Gastrocnemius medialis (tissue), 4 donors: ENCODE measurements around the gene VWA1. TPM values are rescaled to one million over a fixed set of nuclear protein-coding genes. Genes with fewer than 3 reads are reported as not detected.
"Not testable (repeated sequence)": the region's sequence is repeated elsewhere in the genome, so short reads cannot be mapped to it uniquely, and the experiment has no call there.

Experiments used
- ATAC-seq, 2 donors: fragments of 150-250 bp; one replicate each; pipeline ENCODE4 v1.9.1; 2016
- DNase-seq, 2 donors: peaks; one replicate each; pipeline ENCODE4 v3.0.0-alpha.2; 2019
- H3K27ac ChIP-seq, 4 donors: fragments of 200-600 bp; sonication (generic); 1 replicate in 1 of 4; 2 replicates in 3 of 4; pipeline ENCODE4 v1.5.1; 2016 to 2018; ENCODE audit warnings: mild to moderate bottlenecking in 2 of 4, moderate library complexity in 1 of 4
- H3K27me3 ChIP-seq, 3 donors: fragments of 200-600 bp; sonication (generic) in 2 of 3; 1 replicate in 1 of 3; 2 replicates in 2 of 3; pipeline versions ENCODE4 v1.5.1 to v1.6.0; 2016 to 2019; ENCODE audit warnings: mild to moderate bottlenecking in 1 of 3, moderate library complexity in 1 of 3
- H3K36me3 ChIP-seq, 2 donors: fragments of 200-600 bp; sonication (generic) in 1 of 2; one replicate each; pipeline ENCODE4 v1.5.1; 2017 to 2018
- H3K4me1 ChIP-seq, 2 donors: fragments of 200-600 bp; sonication (generic) in 1 of 2; one replicate each; pipeline ENCODE4 v1.5.1; 2016 to 2017; ENCODE audit warnings: mild to moderate bottlenecking in 2 of 2
- H3K4me3 ChIP-seq, 4 donors: fragments of 200-600 bp; sonication (generic) in 3 of 4; 1 replicate in 1 of 4; 2 replicates in 3 of 4; pipeline ENCODE4 v1.5.1; 2016 to 2019; ENCODE audit warnings: mild to moderate bottlenecking in 2 of 4
- H3K9me3 ChIP-seq, 3 donors: fragments of 200-600 bp; sonication (generic) in 2 of 3; 1 replicate in 1 of 3; 2 replicates in 2 of 3; pipeline ENCODE4 v1.5.1; 2016 to 2019
- CTCF ChIP-seq, 5 experiments: fragments of 450-650 bp in 3 of 5; fragments of 200-600 bp in 2 of 5; sonication (generic) in 2 of 5; IDR thresholded peaks in 4 of 5; conservative IDR thresholded peaks in 1 of 5; 1 replicate in 4 of 5; 2 replicates in 1 of 5; pipeline ENCODE4 v1.5.1; 2016 to 2019; ENCODE audit warnings: antibody characterized with exemption in 5 of 5, mild to moderate bottlenecking in 3 of 5, moderate library complexity in 3 of 5
- POLR2A ChIP-seq, 2 donors: fragments of 450-650 bp; IDR thresholded peaks; one replicate each; pipeline ENCODE4 v1.6.1; 2017; ENCODE audit warnings: antibody characterized with exemption in 2 of 2, mild to moderate bottlenecking in 2 of 2, moderate library complexity in 2 of 2
- in situ Hi-C, 4 donors: fragments of 200-750 bp; cut with MboI; loops; one replicate each; pipeline versions ENCODE4 v1.15.0 to v1.8.0; 2017; ENCODE audit warnings: low sequenced_read_pairs in 4 of 4
- intact Hi-C: fragments of 100-400 bp; cut with DNase I; formaldehyde crosslinking; loops from one replicate; pipeline ENCODE4 v1.15.1; 2023; ENCODE audit warnings: low total_unique reads
- total RNA-seq, 4 donors: library from RNA; depleted of rRNA; stranded (reverse); fragments of >200 nt; gene quantifications; one replicate each; pipeline versions ENCODE4 v1.1.0 to v1.2.3, GENCODE V29; 2016

The VWA1 gene
- total RNA-seq, 4 donors from 2014 or later = 2.1 to 8.3 (median 6.0) TPM

- Histone ChIP-seq H3K4me1 (peaks cover 38 to 43% of the 10 kb centered on the region in 2 donors), H3K9me3 (no peaks in the 10 kb centered on the region), H3K27me3 (no peaks in the 10 kb centered on the region), H3K27ac (no peak overlapping the region), H3K4me3 (no peak overlapping the region), H3K36me3 (peaks cover 0 to 28% of the 10 kb centered on the region in 2 donors)
- intact Hi-C loops (no loop called here), in situ Hi-C loops (no loop called here)
- ATAC-seq (no peak), DNase-seq (no peak)
- TF ChIP-seq CTCF (IDR thresholded peaks at IDR 0.05 in 4 of 5, conservative IDR thresholded peaks at IDR 0.05 in 1 of 5) (no peak), POLR2A (IDR thresholded peaks at IDR 0.05) (no peak)
Observed at GRCh38 chr1:1403653-1404052, 31.8 kb upstream of the VWA1 start.

GRCh38 chr1:1406101-1406820, 29.2 kb upstream of the VWA1 start:
- peak overlapping the region; percentile 85 to 100 (median 93) for H3K4me3 ChIP-seq
- no peaks in the 10 kb centered on the region for H3K27me3 ChIP-seq
- H3K27ac ChIP-seq = peak overlapping the region; percentile 79 to 95 (median 84)
- intact Hi-C loops = loop anchor here (2.0 kb wide), 1 partner anchor 133 kb away; the partner anchor contains the start of gene UBE2J2
- H3K9me3 ChIP-seq = no peaks in the 10 kb centered on the region
- H3K4me1 ChIP-seq = peaks cover 35 to 36% of the 10 kb centered on the region in 2 donors
- peaks cover 0 to 19% of the 10 kb centered on the region in 2 donors for H3K36me3 ChIP-seq
- ATAC-seq (no peak), DNase-seq (no peak)
- in situ Hi-C loops = no loop called here
- TF ChIP-seq POLR2A (IDR thresholded peaks at IDR 0.05) = no peak
- TF ChIP-seq CTCF (IDR thresholded peaks at IDR 0.05 in 4 of 5, conservative IDR thresholded peaks at IDR 0.05 in 1 of 5) = no peak

GRCh38 chr1:1406821-1407635, 28.5 kb upstream of the VWA1 start, which contains the start of gene MRPL20:
Gene MRPL20 (minus strand): TSS chr1:1407293. CDS start chr1:1407217, 76 bp downstream.
- Histone ChIP-seq H3K9me3 (no peaks in the 10 kb centered on the region), H3K27me3 (no peaks in the 10 kb centered on the region), H3K4me3 (peak within 1 kb of the TSS; percentile 85 to 100 (median 93)), H3K36me3 (peaks cover 0 to 15% of the 10 kb centered on the region in 2 donors), H3K4me1 (peaks cover 35% of the 10 kb centered on the region in 2 donors), H3K27ac (peak within 1 kb of the TSS; percentile 79 to 95 (median 84))
- peak; percentile 97 to 98 for ATAC-seq
- intact Hi-C loops (loop anchor here (1.0 to 2.0 kb wide), 3 partner anchors 8 to 134 kb away; partner anchors contain the start of genes AURKAIP1, CCNL2 and UBE2J2), in situ Hi-C loops (no loop called here)
- TF ChIP-seq CTCF (IDR thresholded peaks at IDR 0.05 in 4 of 5, conservative IDR thresholded peaks at IDR 0.05 in 1 of 5) (no peak), POLR2A (IDR thresholded peaks at IDR 0.05) (peak; percentile 62 to 86)
- peak; percentile 91 to 93 for DNase-seq

- no peak for DNase-seq
- TF ChIP-seq POLR2A (IDR thresholded peaks at IDR 0.05) (no peak), CTCF (IDR thresholded peaks at IDR 0.05 in 4 of 5, conservative IDR thresholded peaks at IDR 0.05 in 1 of 5) (no peak)
- Histone ChIP-seq H3K36me3 (peaks cover 0 to 15% of the 10 kb centered on the region in 2 donors), H3K4me1 (peaks cover 33 to 35% of the 10 kb centered on the region in 2 donors), H3K9me3 (no peaks in the 10 kb centered on the region), H3K4me3 (peak overlapping the region; percentile 85 to 100 (median 93)), H3K27ac (peak overlapping the region; percentile 79 to 95 (median 84)), H3K27me3 (no peaks in the 10 kb centered on the region)
- intact Hi-C loops (loop anchor here (1.0 to 2.0 kb wide), 3 partner anchors 8 to 135 kb away; partner anchors contain the start of genes AURKAIP1, CCNL2 and UBE2J2), in situ Hi-C loops (no loop called here)
- peak; percentile 21 to 22 for ATAC-seq
Observed at GRCh38 chr1:1407636-1408318, 27.7 kb upstream of the VWA1 start.

- DNase-seq, H3K4me3 ChIP-seq, H3K9me3 ChIP-seq, H3K27me3 ChIP-seq, ATAC-seq, H3K36me3 ChIP-seq, intact Hi-C loops, in situ Hi-C loops, H3K27ac ChIP-seq: not testable (repeated sequence)
- peaks cover 30% of the 10 kb centered on the region in 2 donors for H3K4me1 ChIP-seq
Observed at GRCh38 chr1:1410238-1410637, 25.3 kb upstream of the VWA1 start.
